8988T (cell line): Measurements from ENCODE around the gene NCOA1.
"Not testable (repeated sequence)": the region's sequence is repeated elsewhere in the genome, so short reads cannot be mapped to it uniquely, and the experiment has no call there.

Experiments used
- DNase-seq: peaks from one replicate; pipeline ENCODE4 v3.0.0; 2011

Gene NCOA1

GRCh38 chr2:24490690-24491541, at the start of gene NCOA1:
Gene NCOA1, plus strand, starts transcription at chr2:24491254. Its CDS starts 167,424 bp downstream, at chr2:24658678.
- DNase-seq, result peak; percentile 93

GRCh38 chr2:24448797-24449196, 42.3 kb upstream of the NCOA1 start:
- DNase-seq, result no peak

- no peak for DNase-seq
Observed at GRCh38 chr2:24449344-24449743, 41.7 kb upstream of the NCOA1 start.

DNA sequence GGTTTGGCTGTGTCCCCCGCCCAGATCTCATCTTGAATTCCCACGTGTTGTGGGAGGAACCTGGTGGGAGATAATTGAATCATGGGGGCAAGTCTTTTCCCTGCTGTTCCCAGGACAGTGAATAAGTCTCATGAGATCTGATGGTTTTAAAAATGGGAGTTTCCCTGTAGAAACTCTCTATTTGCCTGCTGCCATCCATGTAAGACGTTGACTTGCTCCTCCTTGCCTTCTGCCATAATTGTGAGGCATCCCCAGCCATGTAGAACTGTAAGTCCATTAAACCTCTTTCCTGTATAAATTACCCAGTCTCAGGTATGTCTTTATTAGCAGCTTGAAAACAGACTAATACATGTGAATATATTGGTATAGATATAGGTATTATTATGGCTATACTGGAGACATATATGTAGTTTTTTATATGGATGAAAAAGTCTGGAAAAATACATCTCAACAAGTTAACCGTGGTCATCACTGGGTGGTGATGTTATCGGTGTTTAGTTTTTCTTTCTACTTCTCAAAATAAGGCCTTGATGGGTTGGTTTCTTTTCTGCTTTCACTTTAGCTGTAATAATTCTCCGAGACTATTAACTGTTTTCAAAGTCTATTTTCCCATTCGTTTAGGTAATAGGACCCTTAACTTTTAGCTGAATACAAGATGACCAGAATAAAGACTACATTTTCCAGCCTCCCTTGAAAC, 39.1 kb upstream of the NCOA1 start:
- no peak for DNase-seq

DNA sequence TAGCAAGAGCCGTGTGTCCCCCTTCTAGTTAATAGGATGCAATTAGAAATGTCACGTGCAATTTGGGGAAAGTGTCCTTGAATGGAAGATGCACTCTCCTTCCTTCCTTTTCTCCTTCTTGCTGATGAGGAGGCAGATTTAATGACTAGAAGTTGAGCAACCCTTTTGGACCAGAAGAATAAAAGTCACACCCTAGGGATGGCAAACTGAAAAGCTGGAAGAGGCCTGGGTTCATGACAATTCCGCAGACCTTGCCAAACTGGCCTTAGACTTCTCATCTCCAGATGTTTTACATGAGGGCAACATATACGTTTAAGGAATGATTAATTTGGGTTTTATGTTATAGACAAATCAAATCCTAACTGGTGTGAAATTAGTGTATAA, 38.6 kb upstream of the NCOA1 start:
- no peak for DNase-seq

DNA sequence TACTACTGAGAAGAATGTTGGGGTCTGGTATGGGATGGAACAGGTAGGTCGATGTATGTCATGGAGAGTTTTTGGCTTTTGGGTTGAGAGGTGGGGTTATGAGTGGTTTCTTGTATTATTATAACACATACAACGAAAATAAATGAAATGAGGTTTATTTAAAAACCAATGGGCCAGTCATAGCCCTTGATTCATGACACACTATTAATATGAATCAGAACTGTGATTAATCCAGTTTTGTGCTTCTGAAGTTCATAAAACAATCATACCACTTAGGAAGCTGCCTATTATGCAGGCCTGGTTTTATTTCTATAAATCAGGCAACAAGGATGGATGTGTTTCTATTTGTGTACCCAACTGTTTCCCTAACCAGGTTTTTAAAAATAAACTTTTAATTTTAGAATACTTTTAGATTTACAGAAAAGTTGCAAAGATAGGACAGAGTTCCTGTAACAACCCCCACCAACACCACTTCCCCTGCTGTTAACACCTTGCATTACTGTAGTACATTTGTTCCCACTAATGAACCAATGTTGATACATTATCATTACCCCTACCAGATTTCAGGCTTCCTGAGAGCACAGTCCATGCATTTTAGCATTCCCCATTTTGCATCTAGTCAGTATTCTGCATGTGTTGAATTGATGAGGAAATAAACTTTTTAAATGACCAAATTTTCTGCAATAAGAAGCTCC, 37.5 kb upstream of the NCOA1 start:
- no peak for DNase-seq

DNA sequence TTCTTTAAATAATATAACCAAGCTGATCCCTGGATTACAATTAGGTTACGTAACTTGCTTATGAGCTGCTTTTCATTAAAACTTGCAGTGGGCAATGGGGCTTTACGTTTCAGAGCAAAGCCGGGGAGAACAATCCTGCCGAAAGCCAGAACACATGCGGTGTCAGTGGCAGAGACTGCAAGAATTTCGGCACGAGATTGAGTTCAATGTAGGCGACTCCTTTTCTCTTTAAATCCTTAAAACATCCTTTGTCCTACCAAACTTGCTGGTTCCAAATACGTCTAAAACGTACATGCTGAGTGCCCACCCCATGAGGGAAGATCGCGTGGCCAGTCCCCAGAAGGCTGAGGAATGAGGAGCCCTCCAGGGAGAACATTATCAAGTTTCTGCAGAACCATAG, 36.8 kb upstream of the NCOA1 start:
- no peak for DNase-seq

DNA sequence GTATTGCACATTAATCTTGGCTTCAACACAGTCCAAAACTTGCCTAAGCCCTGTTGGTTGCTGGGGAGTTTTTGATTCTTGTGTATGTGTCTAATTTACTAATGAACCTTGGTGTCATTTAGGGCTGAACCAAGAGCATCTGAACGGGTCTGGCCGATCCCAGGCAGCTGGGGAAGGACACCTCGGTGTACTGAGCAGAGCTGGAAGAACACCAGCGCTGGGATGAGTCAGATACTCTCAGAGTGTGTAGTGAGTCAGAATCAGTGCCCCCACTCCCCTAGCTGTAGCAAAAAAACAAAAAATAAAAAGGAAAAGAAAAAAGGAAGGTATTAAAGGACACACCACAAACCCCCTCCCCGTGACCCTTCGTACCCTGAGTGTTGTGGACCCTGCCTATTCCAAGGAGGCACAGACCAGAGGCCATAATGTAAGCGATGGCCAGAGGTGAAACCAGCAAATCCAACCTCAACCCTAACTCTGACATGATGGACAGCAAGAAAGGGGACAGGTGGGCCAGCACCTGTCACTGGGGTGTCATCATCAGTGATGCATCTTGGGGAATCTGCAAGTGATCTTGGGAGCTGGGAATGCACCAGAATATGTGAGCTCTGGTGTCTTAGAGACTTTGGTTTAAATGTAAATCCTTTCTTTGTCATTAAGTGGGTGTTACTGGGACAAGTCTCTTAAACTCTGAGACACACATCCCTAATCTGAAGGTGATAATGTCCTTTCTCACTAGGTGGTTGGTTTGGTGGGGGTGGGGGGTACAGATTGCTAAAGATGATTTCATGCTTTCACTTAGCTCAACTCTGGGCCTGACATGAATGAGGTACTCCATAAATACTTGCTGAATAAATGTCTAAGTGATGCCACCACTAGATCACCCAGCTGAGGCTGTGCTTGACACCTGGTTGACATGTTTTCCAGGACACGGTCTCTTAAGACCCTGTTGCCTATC, 34.2 kb upstream of the NCOA1 start:
- peak; percentile 40 for DNase-seq

GRCh38 chr2:24457696-24458386, 33.2 kb upstream of the NCOA1 start:
- no peak for DNase-seq

- no peak for DNase-seq
Observed at GRCh38 chr2:24459224-24460161, 31.6 kb upstream of the NCOA1 start.

DNA sequence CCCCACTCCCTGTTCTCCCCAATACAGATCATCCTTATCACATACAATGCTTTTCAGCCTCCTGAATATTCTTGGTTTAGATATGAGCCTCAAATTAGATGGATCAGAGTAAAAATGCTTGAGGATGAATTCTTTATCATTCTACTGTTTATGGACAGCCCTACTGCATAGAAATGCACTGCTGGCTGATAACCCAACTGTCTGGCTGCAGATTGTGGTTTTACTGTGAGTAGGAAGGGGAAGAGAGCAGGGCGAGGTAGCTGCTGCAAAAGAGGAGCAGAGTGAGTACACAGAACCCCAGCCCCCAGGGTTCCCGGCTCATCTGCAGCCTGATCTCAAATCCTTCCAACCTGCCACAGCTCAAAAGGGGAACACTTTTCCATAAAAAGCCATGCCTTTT, 29.4 kb upstream of the NCOA1 start:
- DNase-seq, result no peak

DNA sequence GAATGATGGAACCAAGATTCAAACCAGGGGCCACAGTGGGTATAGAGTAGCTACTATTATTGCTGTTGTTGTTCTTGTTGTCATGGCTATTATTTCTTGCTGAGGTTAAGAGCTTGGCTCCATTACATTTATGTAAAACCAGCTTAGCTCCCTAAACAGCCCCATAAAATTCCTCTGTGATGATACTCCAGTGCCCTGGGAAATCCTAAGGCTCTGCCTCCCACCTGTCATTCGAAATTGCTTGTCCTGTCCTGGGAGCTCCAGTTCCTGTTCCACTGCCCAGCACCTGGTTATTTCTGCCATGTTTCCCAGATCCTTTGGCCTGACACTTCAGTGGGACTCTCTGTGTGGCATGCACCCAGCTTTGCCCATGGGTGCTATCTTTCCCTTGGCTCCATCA, 27.8 kb upstream of the NCOA1 start:
- DNase-seq, result no peak

DNA sequence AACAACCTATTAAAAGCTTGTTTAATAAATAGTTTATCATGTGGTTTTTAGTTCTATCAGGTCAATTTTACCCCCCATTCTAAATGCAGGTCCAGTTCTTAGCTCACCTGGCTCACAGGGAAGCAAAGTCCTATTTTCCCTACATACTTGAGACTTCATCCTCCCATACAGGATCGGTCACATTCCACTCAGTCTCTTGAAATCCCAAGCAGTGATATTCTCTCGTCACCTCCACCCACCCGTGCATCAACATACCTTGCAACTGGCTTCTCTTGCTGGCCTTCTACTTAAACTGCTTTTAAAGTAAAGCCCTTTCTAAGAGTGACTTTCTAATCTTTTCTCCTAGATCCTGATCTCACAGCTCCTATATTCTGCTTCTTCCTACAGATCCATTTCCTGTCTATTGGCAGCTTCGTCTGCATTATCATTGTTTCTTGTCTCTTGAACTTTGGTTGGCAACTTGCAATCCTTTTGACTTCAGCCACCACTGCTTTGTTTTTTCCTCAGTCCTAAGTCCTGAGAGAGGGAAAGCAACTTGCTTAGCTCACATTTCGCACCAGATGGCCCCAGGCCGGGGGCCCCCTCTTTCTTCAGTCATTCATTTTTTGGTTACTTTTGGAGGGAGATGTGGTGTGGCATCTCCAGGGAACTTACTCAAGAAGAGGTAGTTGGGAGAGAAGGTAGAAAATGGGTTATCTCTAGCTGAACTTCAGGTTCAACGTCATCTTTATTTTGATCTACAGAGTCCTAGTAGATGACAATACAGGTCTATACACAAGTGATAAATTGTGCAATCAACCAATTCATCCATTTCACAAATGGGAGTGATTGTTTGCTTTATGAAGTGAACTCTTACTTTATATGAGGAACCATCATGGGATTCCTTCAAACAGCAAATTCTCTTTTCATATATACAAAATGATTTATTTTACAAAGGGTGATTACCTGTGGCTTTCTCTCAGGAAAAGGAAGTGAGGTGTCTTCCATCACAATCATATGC, 23.9 kb upstream of the NCOA1 start:
- no peak for DNase-seq

DNA sequence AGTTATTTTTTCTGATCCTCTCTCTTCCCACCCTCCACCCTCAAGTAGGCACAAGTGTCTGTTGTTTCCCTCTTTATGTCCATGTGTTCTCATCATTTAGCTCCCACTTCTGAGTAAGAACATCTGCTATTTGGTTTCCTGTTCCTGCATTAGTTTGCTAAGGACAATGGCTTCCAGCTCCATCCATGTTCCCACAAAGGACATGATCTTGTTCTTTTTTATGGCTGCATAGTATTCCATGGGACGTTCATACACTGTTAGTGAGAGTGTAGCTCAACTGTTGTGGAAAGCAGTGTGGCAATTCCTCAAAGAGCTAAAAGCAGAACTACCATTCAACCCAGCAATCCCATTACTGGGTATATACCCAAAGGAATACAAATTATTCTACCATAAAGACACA, 22.6 kb upstream of the NCOA1 start:
- DNase-seq, result not testable (repeated sequence)

DNA sequence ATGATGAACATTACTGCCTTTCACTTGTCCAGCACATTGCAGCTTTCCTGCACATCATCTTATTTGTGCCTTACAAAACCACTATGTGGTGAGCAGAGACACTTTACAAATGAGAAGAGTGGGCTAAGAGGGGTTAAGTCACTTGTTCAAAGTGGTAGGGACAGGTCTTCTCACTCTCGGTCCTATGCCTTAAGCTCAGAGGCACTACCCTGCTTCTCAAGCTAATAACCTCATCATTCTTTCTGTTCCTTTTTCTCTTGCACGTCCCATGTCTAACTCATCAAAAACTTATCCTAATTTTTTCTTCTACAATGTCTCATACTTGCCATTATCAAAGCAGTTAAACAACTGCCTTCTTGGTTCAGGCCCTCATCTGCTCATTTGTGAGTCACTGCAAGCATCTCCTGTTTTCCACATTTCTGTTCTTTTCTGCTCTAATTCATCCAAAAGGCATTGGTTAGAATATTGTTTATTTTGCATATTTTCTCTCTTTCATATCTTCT, 21.9 kb upstream of the NCOA1 start:
- no peak for DNase-seq

- DNase-seq, result no peak
Observed at GRCh38 chr2:24471662-24472061, 19.4 kb upstream of the NCOA1 start.

DNA sequence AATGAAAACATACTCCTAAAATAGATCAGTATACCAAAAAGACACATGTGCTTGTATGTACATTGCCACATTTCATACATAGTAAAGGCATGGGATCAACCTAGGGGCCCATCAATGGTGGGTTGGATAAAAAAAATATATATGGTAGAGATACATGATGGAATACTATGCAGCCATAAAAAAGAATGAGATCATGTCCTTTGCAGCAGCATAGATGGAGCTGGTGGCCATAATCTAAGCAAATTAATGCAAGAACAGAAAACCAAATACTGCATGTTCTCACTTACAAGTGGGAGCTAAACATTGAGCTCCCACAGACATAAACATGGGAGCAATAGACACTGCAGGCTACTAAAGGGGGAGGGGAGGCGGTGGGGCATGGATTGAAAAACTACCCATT, 18.6 kb upstream of the NCOA1 start:
- DNase-seq, result no peak

GRCh38 chr2:24473626-24474025, 17.4 kb upstream of the NCOA1 start:
- DNase-seq, result no peak

DNA sequence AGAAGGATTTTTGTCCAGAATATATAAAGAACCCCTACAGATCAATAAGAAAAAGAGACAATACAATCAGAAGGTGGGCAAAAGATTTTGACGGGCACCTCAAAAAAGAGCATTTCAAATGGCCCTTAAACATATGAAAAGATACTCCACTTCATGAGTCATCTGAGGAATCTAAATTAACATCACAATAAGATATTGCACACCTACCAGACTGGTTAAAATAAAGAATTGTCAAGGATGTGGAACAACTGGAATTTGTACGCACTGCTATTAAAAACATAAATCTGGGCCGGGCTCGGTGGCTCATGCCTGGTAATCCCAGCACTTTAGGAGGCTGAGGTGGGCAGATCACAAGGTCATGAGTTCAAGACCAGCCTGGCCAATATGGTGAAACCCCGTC, 17.0 kb upstream of the NCOA1 start:
- no peak for DNase-seq
